ENCODE measurements around the gene CCIN.

GRCh38 chr9:36141761-36142160 is 27.4 kb upstream of the CCIN start:
- TF ChIP-seq CTCF (IDR thresholded peaks at IDR 0.05): no peak
- TF ChIP-seq EZH2phosphoT487 (IDR thresholded peaks at IDR 0.05): no peak

Data from neural progenitor cell (in vitro differentiated cells).